Fibroblast of villous mesenchyme (primary cell): ENCODE data around the gene CCDC47. TPM values are rescaled to one million over a fixed set of nuclear protein-coding genes. Genes with fewer than 3 reads are reported as not detected.

Experiments
- DNase-seq: peaks from one replicate; pipeline ENCODE4 v3.0.0-alpha.2; 2010; ENCODE audit warnings: low read depth
- H3K4me3 ChIP-seq: 2 replicates; pipeline ENCODE4 v1.5.1; 2011; ENCODE audit warnings: low read depth, mild to moderate bottlenecking, low read length
- total RNA-seq: library from RNA; depleted of rRNA; stranded (reverse); fragments of >200 nt; gene quantifications from 2 replicates; pipeline ENCODE4 v1.2.3, GENCODE V29; 2012
- TF ChIP-seq, protein P1 (sequence below): IDR thresholded peaks from 2 replicates; pipeline ENCODE4 v1.5.1; 2012; ENCODE audit warnings: low read depth, mild to moderate bottlenecking, low read length; ENCODE audit not compliant: insufficient read depth

CCDC47 gene
- total RNA-seq, 1 donor = 76.4 TPM

DNA sequence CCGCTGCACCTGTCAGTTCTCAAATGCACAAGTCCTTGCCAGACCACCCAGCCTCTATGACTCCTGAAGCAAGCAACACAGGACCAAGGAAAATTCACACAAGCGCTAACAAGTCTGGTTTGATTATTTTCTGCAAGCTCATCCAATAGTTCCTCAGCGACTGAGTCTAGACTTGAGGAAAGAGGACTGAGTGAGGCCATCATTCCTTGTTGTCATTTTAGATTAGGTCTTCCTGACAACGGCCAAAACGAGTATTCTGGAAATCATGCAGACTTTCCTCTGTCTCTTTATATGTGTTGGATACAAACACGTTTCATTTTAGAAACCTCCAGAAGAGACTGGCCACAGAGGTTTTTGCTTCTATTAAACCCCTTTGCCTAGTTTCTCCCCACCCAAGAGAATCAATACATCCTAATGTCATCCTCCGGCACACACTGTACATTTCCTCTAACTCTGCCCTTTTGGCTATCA lies 561 bp downstream of the CCDC47 start:
- TF ChIP-seq, protein P1, sequence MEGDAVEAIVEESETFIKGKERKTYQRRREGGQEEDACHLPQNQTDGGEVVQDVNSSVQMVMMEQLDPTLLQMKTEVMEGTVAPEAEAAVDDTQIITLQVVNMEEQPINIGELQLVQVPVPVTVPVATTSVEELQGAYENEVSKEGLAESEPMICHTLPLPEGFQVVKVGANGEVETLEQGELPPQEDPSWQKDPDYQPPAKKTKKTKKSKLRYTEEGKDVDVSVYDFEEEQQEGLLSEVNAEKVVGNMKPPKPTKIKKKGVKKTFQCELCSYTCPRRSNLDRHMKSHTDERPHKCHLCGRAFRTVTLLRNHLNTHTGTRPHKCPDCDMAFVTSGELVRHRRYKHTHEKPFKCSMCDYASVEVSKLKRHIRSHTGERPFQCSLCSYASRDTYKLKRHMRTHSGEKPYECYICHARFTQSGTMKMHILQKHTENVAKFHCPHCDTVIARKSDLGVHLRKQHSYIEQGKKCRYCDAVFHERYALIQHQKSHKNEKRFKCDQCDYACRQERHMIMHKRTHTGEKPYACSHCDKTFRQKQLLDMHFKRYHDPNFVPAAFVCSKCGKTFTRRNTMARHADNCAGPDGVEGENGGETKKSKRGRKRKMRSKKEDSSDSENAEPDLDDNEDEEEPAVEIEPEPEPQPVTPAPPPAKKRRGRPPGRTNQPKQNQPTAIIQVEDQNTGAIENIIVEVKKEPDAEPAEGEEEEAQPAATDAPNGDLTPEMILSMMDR = no peak
- DNase-seq = peak; percentile 57
- H3K4me3 ChIP-seq = peak overlapping the region; percentile 91

DNA sequence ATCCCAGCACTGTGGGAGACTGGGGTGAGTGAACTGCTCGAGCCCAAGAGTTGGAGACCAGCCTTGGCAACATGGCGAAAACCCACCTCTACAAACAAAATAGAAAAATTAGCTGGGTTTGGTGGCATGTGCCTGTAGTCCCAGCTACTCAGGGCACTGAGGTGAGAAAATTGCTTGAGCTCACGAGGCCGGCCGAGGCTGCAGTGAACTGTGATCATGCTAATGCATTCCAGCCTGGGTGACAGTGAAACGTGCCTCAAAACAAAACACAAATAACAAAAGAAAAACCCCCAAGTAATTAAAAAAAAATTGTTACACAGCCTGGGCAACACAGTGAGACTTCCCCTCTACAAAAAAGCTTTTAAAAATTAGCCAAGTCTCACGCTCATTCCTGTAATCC lies 5.0 kb downstream of the CCDC47 start:
- DNase-seq = no peak
- TF ChIP-seq, protein P1 = no peak
- no peak overlapping the region for H3K4me3 ChIP-seq

DNA sequence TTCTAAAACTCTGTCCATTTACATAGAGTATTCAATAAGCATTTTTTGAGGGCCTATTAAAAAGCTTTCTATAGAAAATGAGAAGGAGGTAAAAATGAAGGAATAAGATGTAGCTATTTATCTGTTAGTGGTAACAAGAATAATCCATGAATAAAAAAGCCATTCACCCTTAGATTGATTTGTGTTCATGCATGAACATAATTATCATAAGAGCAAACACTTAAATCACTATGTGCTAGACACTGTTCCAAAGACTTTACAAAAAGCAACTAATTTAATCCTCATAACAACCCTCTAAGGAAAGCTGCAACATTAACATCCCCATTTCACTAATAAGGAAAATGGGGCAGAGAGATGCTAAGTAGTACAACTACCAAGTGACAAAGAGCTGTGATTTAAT lies 6.6 kb downstream of the CCDC47 start:
- TF ChIP-seq, protein P1 = no peak
- no peak overlapping the region for H3K4me3 ChIP-seq
- DNase-seq = no peak

DNA sequence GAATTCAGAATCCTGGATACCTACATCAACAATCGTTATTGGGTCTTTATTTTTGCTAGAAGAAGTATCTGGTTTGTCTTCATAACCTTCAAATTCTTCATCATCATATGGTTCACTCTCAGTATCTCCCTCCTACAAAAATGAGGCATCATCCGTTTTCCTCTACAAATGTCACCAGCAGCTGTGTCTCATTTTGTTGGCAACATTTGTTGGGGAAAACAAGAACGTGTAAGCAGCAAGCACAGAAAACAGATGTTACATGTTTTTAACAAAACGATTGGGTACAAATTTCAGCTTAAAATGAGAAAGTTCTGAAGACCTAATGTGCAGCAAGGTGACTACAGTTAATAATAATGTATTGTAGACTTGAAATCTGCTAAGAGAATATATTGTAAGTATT lies 8.7 kb downstream of the CCDC47 start:
- no peak for DNase-seq
- TF ChIP-seq, protein P1 = no peak
- no peak overlapping the region for H3K4me3 ChIP-seq

DNA sequence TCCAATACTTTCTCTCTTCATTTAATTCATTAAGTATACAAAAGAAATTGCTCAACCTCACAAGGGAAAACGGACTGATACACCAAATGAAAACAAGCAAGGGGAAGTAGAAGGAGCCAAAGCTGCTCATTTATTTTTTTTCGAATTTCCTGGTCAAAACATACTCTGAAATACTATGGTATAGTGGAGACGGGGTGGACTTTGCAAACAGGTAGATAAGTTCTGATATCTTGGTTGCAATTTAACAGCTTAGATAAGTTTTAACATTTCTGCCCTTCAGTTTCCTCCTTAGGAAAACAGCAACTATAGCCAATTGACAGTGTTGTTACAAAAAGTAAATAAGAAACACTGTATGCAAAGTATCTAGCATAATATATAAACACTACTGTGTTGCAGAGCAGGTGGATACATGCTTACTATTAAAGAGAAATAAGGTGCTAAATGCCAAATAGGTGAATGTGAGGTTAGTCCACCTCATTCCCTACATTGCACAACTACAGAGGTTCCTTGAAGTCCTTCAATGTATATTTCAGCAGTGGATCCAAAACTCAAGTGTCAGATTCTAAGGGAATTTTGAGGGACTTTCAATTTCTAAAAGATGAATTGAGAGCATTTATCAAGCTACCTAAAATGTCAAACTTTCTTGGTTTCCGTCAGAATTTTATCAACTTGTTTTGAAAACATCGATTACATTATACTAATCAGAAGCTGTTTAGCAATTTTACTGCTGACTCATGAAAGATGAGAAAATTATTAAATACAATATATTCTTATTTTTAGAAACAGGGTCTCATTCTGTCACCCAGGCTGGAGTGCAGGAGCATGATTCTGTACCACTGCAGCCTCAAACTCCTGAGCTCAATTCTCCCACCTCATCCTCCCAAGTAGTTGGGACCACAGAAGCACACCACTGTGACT lies 11.0 kb downstream of the CCDC47 start:
- no peak overlapping the region for H3K4me3 ChIP-seq
- no peak for DNase-seq
- TF ChIP-seq, protein P1 = no peak

DNA sequence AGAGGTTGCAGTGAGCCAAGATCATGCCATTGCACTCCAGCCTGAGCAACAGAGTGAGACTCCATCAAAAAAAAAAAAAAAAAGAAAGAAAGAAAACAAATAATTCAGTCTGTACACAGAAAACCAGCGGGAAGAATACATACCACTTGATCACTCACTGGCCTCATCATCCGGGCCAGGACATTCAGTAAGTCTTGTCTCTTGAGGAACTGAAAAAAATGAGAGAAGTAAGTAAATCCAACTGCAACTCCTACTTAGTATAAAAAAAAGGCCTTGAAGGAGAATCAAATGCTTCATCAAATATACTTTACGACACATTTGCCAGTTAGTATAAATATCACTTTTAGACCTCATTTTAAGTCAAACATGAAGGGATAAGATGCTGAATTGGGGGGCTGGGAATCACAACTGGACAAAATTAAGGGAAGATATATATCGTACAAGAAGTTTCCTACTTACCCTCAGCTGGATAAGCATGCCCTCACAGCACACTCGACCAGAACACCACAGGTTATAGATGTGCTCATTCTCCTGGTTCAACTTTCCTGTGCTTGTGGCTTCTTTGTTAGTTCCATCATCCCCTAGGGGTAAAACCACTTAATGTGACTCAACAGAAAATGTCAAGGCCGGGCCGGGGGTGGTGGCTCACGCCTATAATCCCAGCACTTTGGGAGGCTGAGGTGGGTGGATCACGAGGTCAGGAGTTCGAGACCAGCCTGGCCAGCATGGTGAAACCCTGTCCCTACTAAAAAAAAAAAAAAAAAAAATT lies 12.4 kb downstream of the CCDC47 start:
- no peak overlapping the region for H3K4me3 ChIP-seq
- TF ChIP-seq, protein P1 = no peak
- no peak for DNase-seq
